HCT116 (cell line): ENCODE results near the gene MRPL24. TPM values are rescaled to one million over a fixed set of nuclear protein-coding genes. Genes with fewer than 3 reads are reported as not detected.

Experiments
- ATAC-seq: fragments of 200-7000 bp; cut with Tn5 transposase; 2 replicates; pipeline ENCODE4 v1.9.1; 2020; ENCODE audit warnings: mild to moderate bottlenecking, moderate library complexity
- BruUV-seq: library from RNA; stranded (reverse); fragments of 400-500 nt; replicated peaks from 2 replicates; lab custom pipeline; 2021; lab: Mats Ljungman, UMichigan
- CTCF ChIA-PET: fragments of 300-600 bp; sonication (Branson Sonifier 250); formaldehyde crosslinking; loops from one replicate; lab custom pipeline; 2021; ENCODE audit warnings: antibody characterized with exemption; lab: Charles Lee
- POLR2A ChIA-PET: fragments of 300-600, 350-600 bp; sonication (Branson Sonifier 250); formaldehyde crosslinking; loops from one replicate; lab custom pipeline; 2021; ENCODE audit warnings: antibody characterized with exemption; lab: Charles Lee
- RAD21 ChIA-PET, 2 experiments: fragments of 300-600 bp; sonication (Branson Sonifier 250); formaldehyde crosslinking; loops; one replicate each; lab custom pipeline; 2023; ENCODE audit warnings: low total read pairs in 2 of 2; ENCODE audit not compliant: uncharacterized antibody in 2 of 2, unreplicated experiment in 2 of 2, low non-redundant PET in 1 of 2; lab: Charles Lee
- DNase-seq: peaks from one replicate; pipeline ENCODE4 v3.0.0-alpha.2; 2010; ENCODE audit warnings: low read depth, low spot score
- H2AFZ ChIP-seq: fragments of 200-600 bp; shearing (Covaris generic), sonication (generic); 2 replicates; pipeline ENCODE4 v1.6.1; 2017; ENCODE audit warnings: low read depth, mixed run types, mixed read lengths, antibody characterized with exemption, low read length; ENCODE audit not compliant: poor library complexity, severe bottlenecking
- H3K27ac ChIP-seq: 2 replicates; pipeline ENCODE4 v1.5.1; 2012; ENCODE audit warnings: low read depth, low read length
- H3K27me3 ChIP-seq: fragments of 200-600 bp; sonication (generic); 2 replicates; pipeline ENCODE4 v1.6.1; 2016; ENCODE audit warnings: mixed run types, low read length, mixed read lengths; ENCODE audit not compliant: insufficient read depth
- H3K36me3 ChIP-seq, 2 experiments: fragments of 200-500 bp in 1 of 2; fragments of 200-600 bp in 1 of 2; sonication (Bioruptor generic) in 1 of 2; sonication (generic) in 1 of 2; 2 replicates each; pipeline versions ENCODE4 v1.5.1 to v1.6.1; 2014 to 2016; ENCODE audit warnings: low read length in 2 of 2, inconsistent platforms in 1 of 2, mixed read lengths in 1 of 2, mixed run types in 1 of 2; ENCODE audit not compliant: insufficient read depth in 2 of 2, control insufficient read depth in 1 of 2
- H3K4me1 ChIP-seq, 2 experiments: fragments of 200-600 bp in 1 of 2; sonication (generic) in 1 of 2; 2 replicates each; pipeline versions ENCODE4 v1.5.1 to v1.6.1; 2012 to 2017; ENCODE audit warnings: low read length in 2 of 2, inconsistent platforms in 1 of 2, mild to moderate bottlenecking in 1 of 2, mixed read lengths in 1 of 2, mixed run types in 1 of 2, moderate library complexity in 1 of 2; ENCODE audit not compliant: insufficient read depth in 2 of 2, control insufficient read depth in 1 of 2
- H3K4me2 ChIP-seq: fragments of 200-600 bp; sonication (generic); 2 replicates; pipeline ENCODE4 v1.6.1; 2017; ENCODE audit warnings: mixed run types, low read length, mixed read lengths
- H3K4me3 ChIP-seq, 2 experiments: fragments of 200-600 bp in 1 of 2; sonication (generic) in 1 of 2; replicated peaks in 1 of 2; 2 replicates each; pipeline ENCODE4 v1.5.1; 2011 to 2016; ENCODE audit warnings: low read length in 2 of 2, control low read depth in 1 of 2, low read depth in 1 of 2, mild to moderate bottlenecking in 1 of 2, mixed read lengths in 1 of 2, mixed run types in 1 of 2
- H3K79me2 ChIP-seq: fragments of 200-600 bp; sonication (generic); 2 replicates; pipeline ENCODE4 v1.6.1; 2017; ENCODE audit warnings: mild to moderate bottlenecking, mixed run types, low read length, moderate library complexity, mixed read lengths; ENCODE audit not compliant: insufficient read depth
- H3K9ac ChIP-seq: fragments of 200-600 bp; sonication (generic); 2 replicates; pipeline ENCODE4 v1.6.1; 2016; ENCODE audit warnings: low read length, mixed read lengths
- H3K9me2 ChIP-seq: fragments of 200-600 bp; sonication (generic), shearing (Covaris generic); 2 replicates; pipeline ENCODE4 v1.6.1; 2017; ENCODE audit warnings: mixed run types, mild to moderate bottlenecking, moderate library complexity; ENCODE audit not compliant: insufficient read depth
- H3K9me3 ChIP-seq, 2 experiments: fragments of 200-500 bp in 1 of 2; fragments of 200-600 bp in 1 of 2; sonication (Bioruptor generic) in 1 of 2; sonication (generic) in 1 of 2; 2 replicates each; pipeline ENCODE4 v1.6.1; 2014 to 2017; ENCODE audit warnings: low read length in 2 of 2, mixed read lengths in 2 of 2, inconsistent platforms in 1 of 2, low read depth in 1 of 2, mild to moderate bottlenecking in 1 of 2, mixed run types in 1 of 2, moderate library complexity in 1 of 2; ENCODE audit not compliant: control insufficient read depth in 1 of 2, insufficient read depth in 1 of 2
- H4K20me1 ChIP-seq: fragments of 200-600 bp; sonication (generic), shearing (Covaris generic); 2 replicates; pipeline ENCODE4 v1.6.1; 2017; ENCODE audit warnings: mixed run types, mild to moderate bottlenecking, moderate library complexity; ENCODE audit not compliant: insufficient read depth
- CBX3 ChIP-seq: IDR thresholded peaks from 2 replicates; pipeline ENCODE4 v1.6.1; 2012; ENCODE audit warnings: low read depth
- CEBPB ChIP-seq: IDR thresholded peaks from 2 replicates; pipeline ENCODE4 v1.6.1; 2012; ENCODE audit warnings: low read depth
- EGR1 ChIP-seq: IDR thresholded peaks from 2 replicates; pipeline ENCODE4 v1.6.1; 2012; ENCODE audit warnings: low read depth
- EZH2 ChIP-seq: fragments of 200-600 bp; sonication (generic); IDR thresholded peaks from 2 replicates; pipeline ENCODE4 v1.6.1; 2017; ENCODE audit warnings: antibody characterized with exemption, mixed run types
- EZH2phosphoT487 ChIP-seq: fragments of 200-600 bp; IDR thresholded peaks from 2 replicates; pipeline ENCODE4 v1.6.1; 2018; ENCODE audit warnings: antibody characterized with exemption, borderline replicate concordance
- FOSL1 ChIP-seq: IDR thresholded peaks from 2 replicates; pipeline ENCODE4 v1.6.1; 2012; ENCODE audit warnings: low read depth
- JUND ChIP-seq: IDR thresholded peaks from 2 replicates; pipeline ENCODE4 v1.6.1; 2012
- POLR2A ChIP-seq: IDR thresholded peaks from 2 replicates; pipeline ENCODE4 v1.7.0; 2011; ENCODE audit warnings: borderline replicate concordance; ENCODE audit not compliant: insufficient read depth, insufficient read length; ENCODE audit errors: extremely low read depth
- POLR2AphosphoS5 ChIP-seq: IDR thresholded peaks from 2 replicates; pipeline ENCODE4 v1.6.1; 2011; ENCODE audit warnings: mild to moderate bottlenecking, low read depth, low read length, moderate library complexity
- SIN3A ChIP-seq: IDR thresholded peaks from 2 replicates; pipeline ENCODE4 v1.6.1; 2012; ENCODE audit warnings: low read depth
- SP1 ChIP-seq: IDR thresholded peaks from 2 replicates; pipeline ENCODE4 v1.6.1; 2012; ENCODE audit warnings: low read depth
- SRF ChIP-seq: IDR thresholded peaks from 2 replicates; pipeline ENCODE4 v1.6.1; 2012; ENCODE audit warnings: low read depth
- TCF7L2 ChIP-seq: IDR thresholded peaks from 2 replicates; pipeline ENCODE4 v1.7.0; 2011; ENCODE audit warnings: borderline replicate concordance, inconsistent platforms; ENCODE audit not compliant: insufficient read depth, insufficient read length; ENCODE audit errors: extremely low read depth
- YY1 ChIP-seq: IDR thresholded peaks from 2 replicates; pipeline ENCODE4 v1.6.1; 2011; ENCODE audit warnings: low read length, low read depth, moderate library complexity, mild to moderate bottlenecking; ENCODE audit not compliant: insufficient replicate concordance; ENCODE audit errors: extremely low read depth
- ZFX ChIP-seq: fragments of 450-650 bp; IDR thresholded peaks from 2 replicates; pipeline ENCODE4 v1.6.1; 2017
- ZNF274 ChIP-seq: fragments of 200-500 bp; sonication (Bioruptor generic); IDR thresholded peaks from 2 replicates; pipeline ENCODE4 v1.6.1; 2014; ENCODE audit warnings: mild to moderate bottlenecking, low read depth, low read length, inconsistent platforms
- intact Hi-C: fragments of 100-400 bp; cut with micrococcal nuclease; formaldehyde crosslinking; loops from 2 replicates; pipeline ENCODE4 v1.10.0; 2022
- total RNA-seq: library from RNA; stranded (reverse); gene quantifications from one replicate; pipeline ENCODE4 v1.2.1, GENCODE V29; 2021; ENCODE audit not compliant: unreplicated experiment
- TF ChIP-seq, protein P1 (sequence below): IDR thresholded peaks from 2 replicates; pipeline ENCODE4 v1.6.1; 2011; ENCODE audit warnings: mild to moderate bottlenecking, low read length, moderate library complexity; ENCODE audit not compliant: insufficient replicate concordance; ENCODE audit errors: extremely low read depth
- TF ChIP-seq, protein P2 (sequence below): IDR thresholded peaks from 2 replicates; pipeline ENCODE4 v1.6.1; 2012
- TF ChIP-seq, protein P3 (sequence below), 3 experiments: fragments of 200-600 bp in 1 of 3; sonication (generic) in 1 of 3; IDR thresholded peaks in 2 of 3; conservative IDR thresholded peaks in 1 of 3; 2 replicates each; pipeline ENCODE4 v1.5.1; 2012 to 2017; ENCODE audit warnings: low read depth in 2 of 3, low read length in 2 of 3, antibody characterized with exemption in 1 of 3, borderline replicate concordance in 1 of 3, control low read depth in 1 of 3, mild to moderate bottlenecking in 1 of 3, mixed read lengths in 1 of 3, mixed run types in 1 of 3, moderate library complexity in 1 of 3; ENCODE audit not compliant: insufficient read depth in 1 of 3
- TF ChIP-seq, protein P4 (sequence below): IDR thresholded peaks from 2 replicates; pipeline ENCODE4 v1.6.1; 2012

MRPL24 gene
- total RNA-seq, 1 experiment from 2014 or later = 111 TPM

DNA sequence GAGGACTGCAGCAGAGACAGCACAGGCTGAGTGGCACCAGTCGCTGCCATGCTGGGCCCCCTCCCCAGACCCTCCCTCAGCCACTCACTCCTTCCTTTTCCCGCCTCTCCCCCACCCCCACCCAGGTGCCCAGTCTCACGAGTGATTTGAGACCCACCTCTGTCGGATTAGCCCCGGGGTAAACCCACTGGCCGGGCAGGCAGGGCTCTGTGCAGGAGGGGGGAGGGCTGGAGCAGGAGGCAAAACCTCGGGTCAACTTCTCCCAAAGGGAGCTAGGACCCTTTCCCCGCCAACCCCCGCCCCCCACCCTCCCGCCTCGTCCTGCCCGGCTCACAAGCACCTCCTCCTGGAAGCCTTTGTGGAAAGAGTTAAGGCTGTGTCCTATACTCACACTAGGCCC lies 3.5 kb upstream of the MRPL24 start:
- no peak overlapping the region for H3K4me2 ChIP-seq
- H3K9ac ChIP-seq = no peak overlapping the region
- no peaks in the 10 kb centered on the region for H3K9me3 ChIP-seq
- H3K4me1 ChIP-seq = peaks cover 34 to 62% of the 10 kb centered on the region in 2 experiments
- DNase-seq = no peak
- CTCF ChIA-PET = interaction anchor here (0.7 kb wide), 1 partner anchor 146 kb away, joined by 3 read pairs; no protein-coding TSS in a partner anchor
- H3K9me2 ChIP-seq = no peaks in the 10 kb centered on the region
- POLR2A ChIA-PET = interaction anchor here (0.7 kb wide), 1 partner anchor 16 kb away, joined by 7 read pairs; the partner anchor contains the start of gene ISG20L2
- no peak for ATAC-seq
- intact Hi-C loops = loop anchor here (10.0 kb wide), 1 partner anchor 240 kb away; the partner anchor contains the start of gene MEF2D
- H3K36me3 ChIP-seq = peaks cover 16 to 21% of the 10 kb centered on the region in 2 experiments; a peak in 2 of 4 replicates
- no peaks in the 10 kb centered on the region for H4K20me1 ChIP-seq
- TF ChIP-seq, protein P1, sequence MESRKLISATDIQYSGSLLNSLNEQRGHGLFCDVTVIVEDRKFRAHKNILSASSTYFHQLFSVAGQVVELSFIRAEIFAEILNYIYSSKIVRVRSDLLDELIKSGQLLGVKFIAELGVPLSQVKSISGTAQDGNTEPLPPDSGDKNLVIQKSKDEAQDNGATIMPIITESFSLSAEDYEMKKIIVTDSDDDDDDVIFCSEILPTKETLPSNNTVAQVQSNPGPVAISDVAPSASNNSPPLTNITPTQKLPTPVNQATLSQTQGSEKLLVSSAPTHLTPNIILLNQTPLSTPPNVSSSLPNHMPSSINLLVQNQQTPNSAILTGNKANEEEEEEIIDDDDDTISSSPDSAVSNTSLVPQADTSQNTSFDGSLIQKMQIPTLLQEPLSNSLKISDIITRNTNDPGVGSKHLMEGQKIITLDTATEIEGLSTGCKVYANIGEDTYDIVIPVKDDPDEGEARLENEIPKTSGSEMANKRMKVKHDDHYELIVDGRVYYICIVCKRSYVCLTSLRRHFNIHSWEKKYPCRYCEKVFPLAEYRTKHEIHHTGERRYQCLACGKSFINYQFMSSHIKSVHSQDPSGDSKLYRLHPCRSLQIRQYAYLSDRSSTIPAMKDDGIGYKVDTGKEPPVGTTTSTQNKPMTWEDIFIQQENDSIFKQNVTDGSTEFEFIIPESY = no peak
- no peak for TF ChIP-seq ZFX
- no peak for TF ChIP-seq POLR2AphosphoS5
- TF ChIP-seq EZH2 = no peak
- TF ChIP-seq JUND = no peak
- TF ChIP-seq, protein P2, sequence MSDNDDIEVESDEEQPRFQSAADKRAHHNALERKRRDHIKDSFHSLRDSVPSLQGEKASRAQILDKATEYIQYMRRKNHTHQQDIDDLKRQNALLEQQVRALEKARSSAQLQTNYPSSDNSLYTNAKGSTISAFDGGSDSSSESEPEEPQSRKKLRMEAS = no peak
- no peak for TF ChIP-seq CEBPB
- no peak for TF ChIP-seq CBX3
- no peak for TF ChIP-seq SRF
- TF ChIP-seq, protein P3, sequence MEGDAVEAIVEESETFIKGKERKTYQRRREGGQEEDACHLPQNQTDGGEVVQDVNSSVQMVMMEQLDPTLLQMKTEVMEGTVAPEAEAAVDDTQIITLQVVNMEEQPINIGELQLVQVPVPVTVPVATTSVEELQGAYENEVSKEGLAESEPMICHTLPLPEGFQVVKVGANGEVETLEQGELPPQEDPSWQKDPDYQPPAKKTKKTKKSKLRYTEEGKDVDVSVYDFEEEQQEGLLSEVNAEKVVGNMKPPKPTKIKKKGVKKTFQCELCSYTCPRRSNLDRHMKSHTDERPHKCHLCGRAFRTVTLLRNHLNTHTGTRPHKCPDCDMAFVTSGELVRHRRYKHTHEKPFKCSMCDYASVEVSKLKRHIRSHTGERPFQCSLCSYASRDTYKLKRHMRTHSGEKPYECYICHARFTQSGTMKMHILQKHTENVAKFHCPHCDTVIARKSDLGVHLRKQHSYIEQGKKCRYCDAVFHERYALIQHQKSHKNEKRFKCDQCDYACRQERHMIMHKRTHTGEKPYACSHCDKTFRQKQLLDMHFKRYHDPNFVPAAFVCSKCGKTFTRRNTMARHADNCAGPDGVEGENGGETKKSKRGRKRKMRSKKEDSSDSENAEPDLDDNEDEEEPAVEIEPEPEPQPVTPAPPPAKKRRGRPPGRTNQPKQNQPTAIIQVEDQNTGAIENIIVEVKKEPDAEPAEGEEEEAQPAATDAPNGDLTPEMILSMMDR (IDR thresholded peaks at IDR 0.05 in 2 of 3, conservative IDR thresholded peaks at IDR 0.05 in 1 of 3; ENCODE audit: borderline replicate concordance in 1 of 3, insufficient read depth in 1 of 3, low read depth in 2 of 3, low read length in 2 of 3) = no peak
- TF ChIP-seq FOSL1 = no peak
- TF ChIP-seq EGR1 = no peak
- TF ChIP-seq YY1 = no peak
- TF ChIP-seq EZH2phosphoT487 = no peak
- no peak for TF ChIP-seq POLR2A
- no peak for TF ChIP-seq TCF7L2
- no peak for TF ChIP-seq SP1
- no peak for TF ChIP-seq SIN3A
- TF ChIP-seq, protein P4, sequence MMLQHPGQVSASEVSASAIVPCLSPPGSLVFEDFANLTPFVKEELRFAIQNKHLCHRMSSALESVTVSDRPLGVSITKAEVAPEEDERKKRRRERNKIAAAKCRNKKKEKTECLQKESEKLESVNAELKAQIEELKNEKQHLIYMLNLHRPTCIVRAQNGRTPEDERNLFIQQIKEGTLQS = no peak
- no peak for TF ChIP-seq ZNF274
- RAD21 ChIA-PET = no interaction called here
- no peak overlapping the region for H2AFZ ChIP-seq
- peaks cover 77% of the 10 kb centered on the region for H3K79me2 ChIP-seq
- H3K27me3 ChIP-seq = no peaks in the 10 kb centered on the region
- H3K4me3 ChIP-seq = no peak overlapping the region
- H3K27ac ChIP-seq = no peak overlapping the region; the same call in 1 of the 2 replicates
- BruUV-seq = no TSS peak
